Measurements from ENCODE around the gene PSMD6. TPM values are rescaled to one million over a fixed set of nuclear protein-coding genes. Genes with fewer than 3 reads are reported as not detected.

Gene PSMD6
- total and polyA plus RNA-seq, 2 donors (not counting 3 experiments of a cell fraction or from before 2014, with no cell fraction given), result 53.7 to 90.8 TPM

DNA sequence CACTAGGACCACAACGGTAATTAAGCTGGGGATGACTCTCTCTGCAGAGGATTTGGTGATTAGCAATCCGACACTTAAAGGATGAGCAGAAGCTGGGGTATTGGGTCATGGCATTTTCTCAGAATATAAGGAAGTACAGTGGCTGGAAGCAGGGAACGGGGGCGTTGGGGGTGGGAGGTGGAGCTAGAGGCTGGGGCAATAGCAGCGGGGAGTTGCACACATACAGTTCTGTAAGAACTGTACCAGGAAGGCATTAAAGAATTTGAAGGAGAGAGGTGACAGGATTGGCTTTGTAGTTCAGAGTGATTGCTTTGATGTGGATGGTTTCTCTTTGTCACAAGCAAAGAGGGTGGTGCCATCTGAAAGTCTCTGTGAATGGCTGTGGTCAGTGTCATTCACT, 28.2 kb downstream of the PSMD6 start:
- H3K79me2 ChIP-seq (ENCODE audit: control insufficient read depth, insufficient read depth, low read length), result no peaks in the 10 kb centered on the region
- no peak overlapping the region for H3K4me2 ChIP-seq (ENCODE audit: insufficient read depth, low read length)
- DNase-seq (ENCODE audit: low read depth, low spot score) (no peak), FAIRE-seq (no peak)
- H3K27ac ChIP-seq (ENCODE audit: insufficient read depth, low read depth, low read length), result no peak overlapping the region
- ChIA-PET POLR2A (no interaction called here), CTCF (interaction anchor here (2.8 to 6.0 kb wide), 3 partner anchors 13 to 644 kb away, joined by 10 to 45 read pairs (median 34); no protein-coding TSS in a partner anchor)
- dilution Hi-C loops (cut with MboI; ENCODE audit: extremely low pct_ligation_motif_present, low sequenced_read_pairs) (no loop called here), intact Hi-C loops (cut with micrococcal nuclease) (no loop called here)
- no peak overlapping the region for H3K4me3 ChIP-seq (replicated peaks in 1 of 3; ENCODE audit: insufficient read depth in 1 of 3, low read depth in 1 of 3, low read length in 3 of 3)
- no peaks in the 10 kb centered on the region for H3K9me1 ChIP-seq (replicated peaks; ENCODE audit: control insufficient read depth, extremely low read depth, insufficient read depth, low read length)
- no peaks in the 10 kb centered on the region for H3K27me3 ChIP-seq (ENCODE audit: control insufficient read depth in 2 of 2, insufficient read depth in 2 of 2, low read length in 2 of 2)
- no peaks in the 10 kb centered on the region for H4K20me1 ChIP-seq (replicated peaks; ENCODE audit: control insufficient read depth, extremely low read depth, insufficient read depth, low read length)
- peaks cover 4 to 31% of the 10 kb centered on the region in 2 experiments for H3K36me3 ChIP-seq (ENCODE audit: control insufficient read depth in 2 of 2, extremely low read depth in 1 of 2, insufficient read depth in 2 of 2, low read length in 2 of 2)
- H3K4me1 ChIP-seq (ENCODE audit: control insufficient read depth, extremely low read depth, insufficient read depth, low read length), result peaks cover 5% of the 10 kb centered on the region
- no peak overlapping the region for H2AFZ ChIP-seq (ENCODE audit: low read depth, low read length)
- no peak for TF ChIP-seq JUN (IDR thresholded peaks at IDR 0.05; ENCODE audit: borderline replicate concordance, insufficient read depth, insufficient read length, low read depth)
- TF ChIP-seq FOS (IDR thresholded peaks at IDR 0.05; ENCODE audit: borderline replicate concordance, insufficient read depth, low read length), result no peak
- TF ChIP-seq GATA2 (IDR thresholded peaks at IDR 0.05; ENCODE audit: insufficient read depth, insufficient read length, low read depth, low read length), result no peak
- TF ChIP-seq MYC (IDR thresholded peaks at IDR 0.05; ENCODE audit: low read depth, low read length), result no peak
- no peak for TF ChIP-seq POLR2A (IDR thresholded peaks at IDR 0.05; ENCODE audit: low read depth, low read length)
- no peak for TF ChIP-seq CTCF (IDR thresholded peaks at IDR 0.05; ENCODE audit: extremely low read depth in 1 of 2, insufficient read depth in 1 of 2, low read depth in 1 of 2, low read length in 2 of 2)
- no peak for TF ChIP-seq POLR2AphosphoS5 (IDR thresholded peaks at IDR 0.05; ENCODE audit: insufficient read depth, low read depth, low read length)
- no peak for TF ChIP-seq EZH2 (IDR thresholded peaks at IDR 0.05; ENCODE audit: borderline replicate concordance, low read depth, low read length, severe bottlenecking)
- TF ChIP-seq MAX (IDR thresholded peaks at IDR 0.05; ENCODE audit: insufficient read depth, insufficient read length), result no peak
- no TSS peak for BruUV-seq (replicated peaks)
- no peak overlapping the region for H3K9ac ChIP-seq (replicated peaks; ENCODE audit: extremely low read depth, insufficient read depth, low read length)
- no peaks in the 10 kb centered on the region for H3K9me3 ChIP-seq (replicated peaks; ENCODE audit: control insufficient read depth, insufficient read depth, low read length)

All from endothelial cell of umbilical vein (primary cell).